KBM-7 (cell line): Measurements from ENCODE around the gene SLC6A6.

ENCODE experiments used
- DNase-seq: peaks from one replicate; pipeline ENCODE4 v3.0.0-alpha.2; 2015
- in situ Hi-C: fragments of 300-500 bp; cut with MboI; formaldehyde crosslinking; loops from 2 replicates; pipeline ENCODE4 v1.14.3; 2020; ENCODE audit warnings: low sequenced_read_pairs, low pct_unique_long_range_greater_than_20kb, mixed read lengths

SLC6A6 gene

GRCh38 chr3:14488286-14489041 lies 86.1 kb downstream of the SLC6A6 start:
- DNase-seq = peak; percentile 20
- in situ Hi-C loops = no loop called here

DNA sequence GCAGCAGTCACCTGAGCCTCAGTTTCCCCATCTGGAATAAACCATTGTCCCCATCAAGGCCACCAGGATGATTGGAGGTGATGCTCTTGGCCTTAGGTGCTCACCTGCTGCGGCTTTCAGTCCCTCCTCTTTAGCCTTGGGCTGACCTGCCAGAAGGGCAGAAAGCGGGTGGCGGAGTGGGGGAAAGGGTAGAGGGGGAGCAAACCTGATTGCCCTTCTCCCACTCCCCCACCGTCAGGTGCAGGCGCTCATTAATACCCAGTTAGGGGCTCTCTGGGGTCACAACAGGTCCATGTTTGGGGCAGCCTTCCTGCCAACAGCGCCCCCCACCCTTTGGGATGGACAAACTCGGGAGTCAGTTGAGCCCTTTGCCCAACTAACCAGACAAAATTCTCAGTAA lies 87.2 kb downstream of the SLC6A6 start:
- in situ Hi-C loops = no loop called here
- no peak for DNase-seq

DNA sequence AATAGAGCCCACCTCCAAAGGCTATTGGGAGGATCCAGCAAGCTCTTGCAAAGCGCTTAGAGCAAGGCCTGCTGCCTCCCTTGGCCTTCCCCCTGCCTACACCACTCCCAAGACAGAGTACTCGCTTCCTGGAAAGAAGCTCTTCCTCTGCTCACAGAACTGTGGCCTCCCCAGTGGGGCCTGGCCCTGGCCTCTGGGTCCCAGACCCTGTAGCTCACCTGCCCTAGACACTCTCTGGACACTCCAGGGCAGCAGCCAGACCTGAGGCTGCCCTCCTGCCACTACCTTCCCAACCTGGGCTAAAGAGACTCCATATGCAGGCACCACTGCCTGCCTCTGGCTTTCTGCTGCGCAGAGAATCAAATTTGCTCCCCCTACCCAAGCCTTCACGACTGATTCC lies 87.8 kb downstream of the SLC6A6 start:
- in situ Hi-C loops = no loop called here

GRCh38 chr3:14490831-14491230 lies 88.4 kb downstream of the SLC6A6 start:
- in situ Hi-C loops = no loop called here
- DNase-seq = no peak

More for the DNA sequence above, 87.8 kb downstream of the SLC6A6 start:
- no peak for DNase-seq

DNA sequence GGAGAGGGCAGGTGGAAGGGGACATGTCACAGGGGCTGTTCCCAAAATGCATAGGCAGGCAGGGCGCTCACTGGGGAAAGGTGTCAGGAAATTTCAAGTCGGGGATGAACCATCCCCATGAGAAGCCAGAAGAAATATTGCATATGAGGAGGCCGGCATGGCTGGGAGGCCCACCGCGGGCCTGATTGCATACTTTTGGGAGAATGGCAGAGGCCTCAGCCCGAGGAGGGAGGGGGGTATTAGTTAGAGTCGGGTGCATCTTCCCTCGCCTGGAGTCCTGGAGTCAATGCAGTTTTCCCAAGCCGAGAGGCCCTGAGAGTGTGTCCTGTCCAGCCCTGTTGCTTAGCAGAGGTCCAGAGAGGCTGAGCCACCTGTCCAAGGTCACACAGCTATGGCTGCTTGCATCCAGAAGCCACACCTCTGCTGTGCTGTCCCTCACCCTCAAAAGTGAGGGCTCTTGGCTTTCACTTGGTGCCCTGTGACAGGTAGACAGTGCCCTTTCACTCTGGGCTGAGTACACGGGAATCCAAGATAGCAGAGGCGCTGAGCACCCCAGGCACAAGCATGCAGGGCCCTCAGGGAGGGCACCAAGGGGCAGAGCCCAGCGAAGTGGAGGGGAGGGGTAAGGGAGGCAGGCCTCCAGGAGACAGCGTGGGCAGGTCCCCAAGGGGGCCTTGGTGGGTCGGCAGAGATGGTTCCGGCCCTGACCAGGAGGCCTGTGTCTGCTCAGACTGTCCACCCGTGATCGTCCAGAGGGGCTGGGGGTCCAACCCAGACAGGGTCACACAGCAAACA lies 89.2 kb downstream of the SLC6A6 start:
- no peak for DNase-seq
- in situ Hi-C loops = no loop called here

DNA sequence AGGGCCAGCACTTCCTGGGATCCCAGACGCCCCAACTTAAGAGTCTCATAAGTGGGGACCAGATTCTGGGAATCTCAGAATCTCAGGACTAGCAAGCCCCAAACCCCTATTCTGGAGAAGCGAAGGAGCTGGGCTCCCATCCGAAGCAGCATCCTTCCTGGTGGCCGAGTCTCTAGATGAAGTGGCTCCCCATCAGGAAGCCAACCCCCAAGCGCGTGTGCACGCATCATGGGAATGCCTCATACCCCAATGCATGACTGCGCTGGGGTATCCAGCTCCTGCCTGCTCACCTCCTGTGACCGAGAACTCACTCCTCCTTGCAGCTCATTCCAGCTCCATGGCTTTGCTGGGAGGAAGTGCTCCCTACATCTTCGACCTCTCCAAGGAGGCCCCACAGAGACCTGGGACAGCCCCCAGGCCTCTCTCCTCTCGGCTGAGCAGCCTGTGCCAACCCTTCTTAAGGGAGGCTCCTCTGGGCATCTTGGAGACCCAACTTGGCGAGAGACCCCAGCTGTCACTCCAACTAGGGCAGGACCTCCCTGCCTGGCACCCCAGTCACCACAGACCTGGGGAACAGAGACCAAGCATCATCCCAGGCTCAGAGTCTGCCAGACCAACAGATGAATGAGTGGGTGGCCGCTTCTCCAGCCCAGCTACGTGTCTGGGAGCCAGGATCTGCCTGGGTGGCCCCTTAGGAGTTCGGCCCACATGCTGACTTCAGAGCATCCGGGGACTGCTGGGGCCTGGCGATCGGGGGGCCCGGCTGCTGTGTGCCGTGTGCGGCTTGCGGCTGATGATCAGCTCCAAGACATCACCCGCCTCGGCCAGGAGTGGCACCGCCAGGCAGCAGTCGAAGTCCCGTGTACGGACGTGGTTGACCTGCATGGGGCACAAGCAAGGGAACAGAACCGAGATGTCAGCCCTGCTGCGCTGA lies 90.8 kb downstream of the SLC6A6 start:
- in situ Hi-C loops = no loop called here
- DNase-seq = no peak

- DNase-seq = no peak
- in situ Hi-C loops = no loop called here
Measured at GRCh38 chr3:14494279-14494972, 92.0 kb downstream of the SLC6A6 start.

- no peak for DNase-seq
- in situ Hi-C loops = no loop called here
Measured at GRCh38 chr3:14494973-14495300, 92.5 kb downstream of the SLC6A6 start.

GRCh38 chr3:14496351-14496750 lies 93.9 kb downstream of the SLC6A6 start:
- DNase-seq = no peak
- in situ Hi-C loops = no loop called here

- peak; percentile 3 for DNase-seq
- in situ Hi-C loops = no loop called here
Measured at GRCh38 chr3:14497321-14497720, 94.9 kb downstream of the SLC6A6 start.

GRCh38 chr3:14502472-14502871 lies 100.1 kb downstream of the SLC6A6 start:
- no peak for DNase-seq
- in situ Hi-C loops = no loop called here

DNA sequence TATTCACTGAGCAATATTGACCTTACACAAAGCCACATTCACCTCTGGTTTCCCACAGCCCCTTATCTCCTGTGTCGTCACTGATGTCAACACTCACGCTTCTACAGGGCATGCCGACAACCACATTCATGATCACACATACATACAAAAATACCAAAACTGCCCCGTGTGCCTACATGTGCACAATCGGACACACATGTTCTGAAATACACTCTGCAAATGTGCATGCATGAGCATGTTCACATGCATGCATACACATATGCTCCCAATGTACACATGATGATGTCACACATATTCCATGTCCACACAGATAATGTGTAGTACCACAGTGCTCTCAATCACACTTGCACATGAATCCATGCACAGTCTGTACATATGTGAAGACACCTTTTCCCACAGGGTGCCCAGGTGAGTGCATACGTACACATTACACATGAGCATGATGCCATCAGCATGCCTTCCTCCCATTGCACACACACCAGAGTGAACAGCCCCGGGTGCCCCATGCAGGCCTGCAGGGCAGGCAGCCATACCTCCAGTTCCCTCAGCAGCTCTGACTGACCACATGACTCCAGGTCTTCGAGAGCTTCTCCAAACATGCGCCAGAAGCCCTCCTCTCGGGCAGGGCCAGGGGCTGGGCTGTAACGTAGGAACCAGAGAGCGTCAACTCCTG lies 100.8 kb downstream of the SLC6A6 start:
- in situ Hi-C loops = no loop called here
- no peak for DNase-seq

DNA sequence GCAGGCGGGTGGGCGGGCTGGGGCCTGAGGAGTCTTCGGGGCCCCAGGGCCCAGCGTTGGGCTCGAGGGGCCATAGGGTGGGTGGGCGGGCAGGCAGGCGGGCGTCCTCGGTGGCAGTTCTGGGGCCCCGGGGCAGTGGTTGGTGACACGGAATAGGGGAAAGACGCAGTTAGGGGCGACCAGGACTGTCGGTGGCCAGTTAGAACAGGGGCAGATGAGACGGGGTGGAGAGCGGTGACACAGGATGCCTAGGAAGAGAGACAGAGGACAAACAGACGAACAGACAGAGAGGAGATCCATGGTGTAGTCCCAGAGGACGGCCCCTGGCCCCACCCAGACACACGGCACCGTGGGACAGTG lies 101.3 kb downstream of the SLC6A6 start:
- DNase-seq = no peak
- in situ Hi-C loops = no loop called here

- DNase-seq = no peak
- in situ Hi-C loops = no loop called here
Measured at GRCh38 chr3:14505001-14505802, 102.8 kb downstream of the SLC6A6 start.

- in situ Hi-C loops = no loop called here
- no peak for DNase-seq
Measured at GRCh38 chr3:14505803-14506500, 103.5 kb downstream of the SLC6A6 start.

DNA sequence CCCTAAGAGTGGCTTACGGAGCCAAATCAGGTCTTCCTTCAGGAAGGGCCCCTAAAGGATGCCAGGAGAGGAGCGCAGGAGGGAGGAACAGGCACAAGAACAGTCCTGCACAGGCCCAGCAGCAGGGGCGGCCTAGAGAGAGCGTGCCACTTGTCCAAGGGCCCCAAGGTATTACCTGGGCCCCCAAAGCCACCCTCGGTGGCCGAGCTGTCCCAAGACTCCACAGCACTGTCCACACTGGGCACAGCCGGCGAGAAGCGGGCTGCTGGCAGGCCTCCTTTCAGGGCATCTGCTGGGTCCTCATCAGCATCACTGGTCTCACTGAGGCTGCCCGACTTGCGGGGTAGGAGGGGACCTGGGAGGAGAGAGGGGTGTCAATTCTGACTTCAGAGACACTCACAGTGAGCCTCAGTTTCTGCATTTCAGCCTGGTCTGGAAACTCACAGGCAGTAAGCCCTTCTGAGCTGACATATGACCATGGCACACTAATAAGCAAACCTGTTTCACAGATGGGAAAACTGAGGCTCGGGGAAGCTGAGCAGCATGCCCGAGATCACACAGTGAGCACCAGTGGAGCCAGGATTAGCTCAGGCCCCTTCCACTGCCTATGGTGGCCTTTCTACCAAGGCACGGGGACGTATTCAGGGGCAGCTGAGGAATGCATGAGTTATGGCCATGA lies 104.4 kb downstream of the SLC6A6 start:
- DNase-seq = no peak
- in situ Hi-C loops = no loop called here

DNA sequence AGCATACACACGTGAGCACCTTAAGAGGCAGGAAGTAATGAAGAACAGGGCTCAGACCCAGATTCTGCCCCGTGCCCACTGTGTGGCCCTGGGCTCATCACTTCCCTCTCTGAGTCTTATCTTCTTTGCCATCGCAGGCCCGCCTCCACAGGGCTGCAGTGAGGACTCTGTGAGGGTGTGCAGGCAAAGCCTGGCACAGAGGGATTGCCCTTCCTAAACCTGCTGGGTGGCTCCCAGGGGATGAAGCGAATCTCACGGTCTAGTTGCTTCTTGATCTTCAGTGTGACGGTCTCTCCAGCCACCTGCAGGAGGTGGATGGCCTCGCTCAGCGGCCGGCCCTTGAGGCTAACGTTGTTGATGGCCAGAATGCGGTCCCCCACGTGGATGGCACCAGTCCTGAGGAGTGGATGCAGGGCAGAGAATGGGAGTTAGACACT lies 104.9 kb downstream of the SLC6A6 start:
- in situ Hi-C loops = no loop called here
- no peak for DNase-seq
